ENCODE data around the gene LSP1. TPM values are rescaled to one million over a fixed set of nuclear protein-coding genes. Genes with fewer than 3 reads are reported as not detected.

Gene LSP1
- total and polyA plus RNA-seq, 4 donors, result 5.0 to 7.7 (median 5.7) TPM

GRCh38 chr11:1923201-1923956 lies 70.5 kb downstream of the LSP1 start:
- no peak overlapping the region for H3K4me3 ChIP-seq (ENCODE audit: low read depth in 1 of 3, low read length in 3 of 3)
- no peaks in the 10 kb centered on the region for H3K27me3 ChIP-seq (ENCODE audit: control insufficient read depth in 4 of 4, insufficient read depth in 4 of 4, low read length in 3 of 4)
- no peaks in the 10 kb centered on the region for H3K4me1 ChIP-seq (ENCODE audit: control insufficient read depth in 4 of 4, insufficient read depth in 4 of 4, low read length in 3 of 4)
- no peak for DNase-seq (ENCODE audit: low spot score)
- TF ChIP-seq GABPA (IDR thresholded peaks at IDR 0.05 in 1 of 2, conservative IDR thresholded peaks at IDR 0.05 in 1 of 2) (no peak), ZBTB33 (IDR thresholded peaks at IDR 0.05) (no peak), CTCF (IDR thresholded peaks at IDR 0.05; ENCODE audit: low read depth, low read length, missing input control) (no peak), JUND (IDR thresholded peaks at IDR 0.05) (no peak), MAX (IDR thresholded peaks at IDR 0.05) (no peak), EGR1 (IDR thresholded peaks at IDR 0.05; ENCODE audit: low read depth in 2 of 2) (no peak)
- no peak overlapping the region for H3K9ac ChIP-seq (ENCODE audit: low read depth in 1 of 2, low read length in 2 of 2)
- H3K36me3 ChIP-seq (ENCODE audit: control insufficient read depth in 4 of 4, insufficient read depth in 3 of 4, low read depth in 1 of 4, low read length in 3 of 4), result no peaks in the 10 kb centered on the region
- no peaks in the 10 kb centered on the region for H3K9me3 ChIP-seq (ENCODE audit: control insufficient read depth in 4 of 4, low read length in 3 of 4)
- 87% methylated on average over 22 of the region's 22 CpGs for WGBS
- no peak overlapping the region for H3K27ac ChIP-seq (ENCODE audit: low read depth in 1 of 2, low read length in 2 of 2)

- Histone ChIP-seq H3K4me1 (ENCODE audit: control insufficient read depth in 4 of 4, insufficient read depth in 4 of 4, low read length in 3 of 4) (no peaks in the 10 kb centered on the region), H3K9ac (ENCODE audit: low read depth in 1 of 2, low read length in 2 of 2) (no peak overlapping the region), H3K27me3 (ENCODE audit: control insufficient read depth in 4 of 4, insufficient read depth in 4 of 4, low read length in 3 of 4) (no peaks in the 10 kb centered on the region), H3K4me3 (ENCODE audit: low read depth in 1 of 3, low read length in 3 of 3) (no peak overlapping the region), H3K36me3 (ENCODE audit: control insufficient read depth in 4 of 4, insufficient read depth in 3 of 4, low read depth in 1 of 4, low read length in 3 of 4) (no peaks in the 10 kb centered on the region), H3K9me3 (ENCODE audit: control insufficient read depth in 4 of 4, low read length in 3 of 4) (no peaks in the 10 kb centered on the region), H3K27ac (ENCODE audit: low read depth in 1 of 2, low read length in 2 of 2) (no peak overlapping the region)
- TF ChIP-seq YY1 (IDR thresholded peaks at IDR 0.05) (no peak), RXRA (IDR thresholded peaks at IDR 0.05) (no peak), RAD21 (IDR thresholded peaks at IDR 0.05) (no peak), CTCF (IDR thresholded peaks at IDR 0.05; ENCODE audit: low read depth, low read length, missing input control) (no peak)
- DNase-seq (ENCODE audit: low spot score), result no peak
- 85% methylated on average over 17 of the region's 17 CpGs for WGBS
Measured at GRCh38 chr11:1924181-1924580, 71.3 kb downstream of the LSP1 start.

Data from liver (tissue), 9 donors.